DND-41 (cell line): ENCODE measurements around the gene INO80E.

Source experiments
- EZH2 ChIP-seq: IDR thresholded peaks from 3 replicates; pipeline ENCODE4 v1.6.1; 2012; ENCODE audit warnings: borderline replicate concordance, low read depth, mild to moderate bottlenecking, moderate library complexity, low read length, inconsistent platforms; ENCODE audit not compliant: severe bottlenecking
- TF ChIP-seq, protein P1 (sequence below): IDR thresholded peaks from 2 replicates; pipeline ENCODE4 v1.5.1; 2012; ENCODE audit warnings: borderline replicate concordance, low read length, moderate library complexity, mild to moderate bottlenecking; ENCODE audit not compliant: poor library complexity, severe bottlenecking; ENCODE audit errors: extremely low read depth

DNA sequence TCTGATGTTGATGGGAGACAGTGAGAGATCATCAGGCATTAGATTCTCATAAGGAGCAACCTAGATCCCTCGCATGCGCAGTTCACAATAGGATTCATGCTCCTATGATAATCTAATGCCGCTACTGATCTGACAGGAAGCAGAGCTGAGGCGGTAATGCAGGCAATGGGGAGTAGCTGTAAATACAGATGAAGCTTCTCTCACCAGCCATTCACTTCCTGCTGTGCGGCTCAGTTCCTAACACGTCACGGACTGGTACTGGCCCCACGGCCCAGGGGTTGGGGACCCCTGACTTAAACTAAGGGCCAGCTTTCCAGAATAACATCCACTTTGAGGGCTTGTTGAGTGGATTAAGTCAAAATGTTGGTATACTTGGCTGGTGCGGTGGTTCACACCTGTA, 36.7 kb upstream of the INO80E start:
- TF ChIP-seq, protein P1, sequence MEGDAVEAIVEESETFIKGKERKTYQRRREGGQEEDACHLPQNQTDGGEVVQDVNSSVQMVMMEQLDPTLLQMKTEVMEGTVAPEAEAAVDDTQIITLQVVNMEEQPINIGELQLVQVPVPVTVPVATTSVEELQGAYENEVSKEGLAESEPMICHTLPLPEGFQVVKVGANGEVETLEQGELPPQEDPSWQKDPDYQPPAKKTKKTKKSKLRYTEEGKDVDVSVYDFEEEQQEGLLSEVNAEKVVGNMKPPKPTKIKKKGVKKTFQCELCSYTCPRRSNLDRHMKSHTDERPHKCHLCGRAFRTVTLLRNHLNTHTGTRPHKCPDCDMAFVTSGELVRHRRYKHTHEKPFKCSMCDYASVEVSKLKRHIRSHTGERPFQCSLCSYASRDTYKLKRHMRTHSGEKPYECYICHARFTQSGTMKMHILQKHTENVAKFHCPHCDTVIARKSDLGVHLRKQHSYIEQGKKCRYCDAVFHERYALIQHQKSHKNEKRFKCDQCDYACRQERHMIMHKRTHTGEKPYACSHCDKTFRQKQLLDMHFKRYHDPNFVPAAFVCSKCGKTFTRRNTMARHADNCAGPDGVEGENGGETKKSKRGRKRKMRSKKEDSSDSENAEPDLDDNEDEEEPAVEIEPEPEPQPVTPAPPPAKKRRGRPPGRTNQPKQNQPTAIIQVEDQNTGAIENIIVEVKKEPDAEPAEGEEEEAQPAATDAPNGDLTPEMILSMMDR: no peak
- TF ChIP-seq EZH2: no peak
